GM20000 (cell line): ENCODE data around the gene THAP2.

Experiments
- DNase-seq: peaks from one replicate; pipeline ENCODE4 v3.0.0; 2012; ENCODE audit warnings: low spot score
- CTCF ChIP-seq: IDR thresholded peaks from 2 replicates; pipeline ENCODE4 v1.5.1; 2012; ENCODE audit warnings: mild to moderate bottlenecking, control low read depth; ENCODE audit errors: extremely low read depth, missing control alignments

THAP2 gene

GRCh38 chr12:71663561-71664410, at the start of gene THAP2, which contains the start of gene ZFC3H1:
Gene THAP2, plus strand, starts transcription at chr12:71664301. Its CDS starts 209 bp downstream, at chr12:71664510.
Gene ZFC3H1, minus strand, starts transcription at chr12:71663848. Its CDS starts 238 bp downstream, at chr12:71663610.
- peak; percentile 85 for DNase-seq
- no peak for TF ChIP-seq CTCF

GRCh38 chr12:71621938-71622337, 42.2 kb upstream of the THAP2 start:
- TF ChIP-seq CTCF, result no peak
- no peak for DNase-seq

GRCh38 chr12:71625476-71625875, 38.6 kb upstream of the THAP2 start:
- TF ChIP-seq CTCF, result no peak
- DNase-seq, result no peak

- DNase-seq, result peak; percentile 11
- no peak for TF ChIP-seq CTCF
These were observed 38.0 kb upstream of the THAP2 start for GRCh38 chr12:71626098-71626497.

- DNase-seq, result no peak
- no peak for TF ChIP-seq CTCF
These were observed 37.3 kb upstream of the THAP2 start for GRCh38 chr12:71626768-71627167.

- no peak for TF ChIP-seq CTCF
- DNase-seq, result no peak
These were observed 36.6 kb upstream of the THAP2 start for GRCh38 chr12:71627438-71628002.

- peak; percentile 33 for DNase-seq
- peak; percentile 54 for TF ChIP-seq CTCF
These were observed 27.4 kb upstream of the THAP2 start for GRCh38 chr12:71636704-71637115.
